GM12891 (cell line): ENCODE measurements around the gene KCNH5.

Experiments
- POLR2A ChIP-seq: IDR thresholded peaks from 2 replicates; pipeline ENCODE4 v1.6.1; 2011; ENCODE audit warnings: low read depth, low read length, control low read depth
- POLR2AphosphoS5 ChIP-seq: IDR thresholded peaks from 2 replicates; pipeline ENCODE4 v1.6.1; 2011; ENCODE audit warnings: low read depth, low read length, control low read depth
- POU2F2 ChIP-seq: IDR thresholded peaks from 2 replicates; pipeline ENCODE4 v1.6.1; 2011; ENCODE audit warnings: low read depth, mild to moderate bottlenecking, control low read depth, low read length, moderate library complexity
- SPI1 ChIP-seq: IDR thresholded peaks from 2 replicates; pipeline ENCODE4 v1.6.1; 2011; ENCODE audit warnings: low read depth, low read length, control low read depth
- TAF1 ChIP-seq: IDR thresholded peaks from 2 replicates; pipeline ENCODE4 v1.6.1; 2011; ENCODE audit warnings: low read depth, low read length, control low read depth

DNA sequence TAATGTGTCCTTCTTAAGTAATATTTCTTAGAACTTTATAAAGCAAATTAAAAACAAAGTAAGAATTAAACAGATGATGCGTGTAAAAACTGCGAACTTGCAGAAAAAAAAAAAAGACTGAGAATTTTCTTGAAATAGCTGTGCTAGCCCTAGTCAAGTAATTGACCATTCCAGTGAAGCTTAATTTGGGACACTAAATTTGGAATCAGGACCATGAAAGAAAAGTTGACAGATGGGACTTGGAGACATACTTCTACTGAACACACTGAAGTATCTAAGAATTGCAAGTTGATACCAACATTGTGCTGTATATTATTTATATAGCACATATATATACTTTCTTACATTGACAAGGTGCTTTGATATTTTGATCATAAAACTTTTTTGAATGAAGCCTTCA, 386.6 kb downstream of the KCNH5 start:
- TF ChIP-seq POLR2AphosphoS5: no peak
- TF ChIP-seq POLR2A: no peak
- no peak for TF ChIP-seq TAF1
- TF ChIP-seq POU2F2: no peak
- TF ChIP-seq SPI1: no peak
